Endothelial cell of umbilical vein (primary cell): ENCODE results near the gene C14orf132. TPM values are rescaled to one million over a fixed set of nuclear protein-coding genes. Genes with fewer than 3 reads are reported as not detected.

Experiments
- BruUV-seq: library from RNA; stranded (reverse); fragments of 400-500 nt; replicated peaks from 2 replicates; lab custom pipeline; 2021; lab: Mats Ljungman, UMichigan
- CTCF ChIA-PET: fragments of 300-600, 350-600 bp; sonication (Branson Sonifier 250); formaldehyde crosslinking; loops from one replicate; lab custom pipeline; 2021; ENCODE audit warnings: antibody characterized with exemption, inconsistent platforms; lab: Charles Lee
- POLR2A ChIA-PET: fragments of 300-600, 350-600 bp; sonication (Branson Sonifier 250); formaldehyde crosslinking; loops from one replicate; lab custom pipeline; 2021; ENCODE audit warnings: antibody characterized with exemption, inconsistent platforms; lab: Charles Lee
- DNase-seq: peaks from one replicate; pipeline ENCODE4 v3.0.0-alpha.2; 2011; ENCODE audit warnings: low read depth, low spot score
- FAIRE-seq: peaks from 2 replicates; lab custom pipeline; 2011; peaks lifted over from hg19 to GRCh38; lab: Jason Lieb, UNC
- H2AFZ ChIP-seq: 2 replicates; pipeline ENCODE4 v1.6.0; 2012; ENCODE audit warnings: low read depth, low read length, control low read depth, inconsistent platforms
- H3K27ac ChIP-seq: 2 replicates; pipeline ENCODE4 v1.5.1; 2011; ENCODE audit warnings: low read depth, mild to moderate bottlenecking, control low read depth, low read length, moderate library complexity; ENCODE audit not compliant: insufficient read depth
- H3K27me3 ChIP-seq, 2 experiments: 2 replicates each; pipeline versions ENCODE4 v1.6.0 to v1.6.1; 2011; ENCODE audit warnings: low read length in 2 of 2, mixed read lengths in 1 of 2; ENCODE audit not compliant: control insufficient read depth in 2 of 2, insufficient read depth in 2 of 2
- H3K36me3 ChIP-seq, 2 experiments: 2 replicates in 1 of 2; 3 replicates in 1 of 2; pipeline ENCODE4 v1.5.1; 2011; ENCODE audit warnings: low read length in 2 of 2, mild to moderate bottlenecking in 1 of 2, moderate library complexity in 1 of 2; ENCODE audit not compliant: control insufficient read depth in 2 of 2, insufficient read depth in 2 of 2; ENCODE audit errors: extremely low read depth in 1 of 2
- H3K4me1 ChIP-seq: 3 replicates; pipeline ENCODE4 v1.5.1; 2011; ENCODE audit warnings: mild to moderate bottlenecking, low read length; ENCODE audit not compliant: control insufficient read depth, insufficient read depth; ENCODE audit errors: extremely low read depth
- H3K4me2 ChIP-seq: 2 replicates; pipeline ENCODE4 v1.6.1; 2011; ENCODE audit warnings: low read length, control low read depth, mixed read lengths; ENCODE audit not compliant: insufficient read depth
- H3K4me3 ChIP-seq, 3 experiments: fragments of 200-600 bp in 1 of 3; sonication (generic), shearing (Covaris generic) in 1 of 3; replicated peaks in 1 of 3; 2 replicates each; pipeline ENCODE4 v1.5.1; 2011 to 2016; ENCODE audit warnings: control low read depth in 3 of 3, low read length in 3 of 3, mild to moderate bottlenecking in 2 of 3, inconsistent platforms in 1 of 3, low read depth in 1 of 3, moderate library complexity in 1 of 3; ENCODE audit not compliant: insufficient read depth in 1 of 3
- H3K79me2 ChIP-seq: 2 replicates; pipeline ENCODE4 v1.6.0; 2012; ENCODE audit warnings: low read length, inconsistent platforms; ENCODE audit not compliant: control insufficient read depth, insufficient read depth
- H3K9ac ChIP-seq: replicated peaks from 2 replicates; pipeline ENCODE3; 2011; ENCODE audit warnings: low read length, control low read depth; ENCODE audit not compliant: insufficient read depth; ENCODE audit errors: extremely low read depth
- H3K9me1 ChIP-seq: replicated peaks from 3 replicates; pipeline ENCODE4 v1.6.0; 2011; ENCODE audit warnings: mild to moderate bottlenecking, low read length; ENCODE audit not compliant: control insufficient read depth, insufficient read depth; ENCODE audit errors: extremely low read depth
- H3K9me3 ChIP-seq: replicated peaks from 2 replicates; pipeline ENCODE4 v1.5.1; 2012; ENCODE audit warnings: low read length, inconsistent platforms; ENCODE audit not compliant: control insufficient read depth, insufficient read depth
- H4K20me1 ChIP-seq: replicated peaks from 2 replicates; pipeline ENCODE3; 2011; ENCODE audit warnings: mild to moderate bottlenecking, low read length; ENCODE audit not compliant: control insufficient read depth, insufficient read depth; ENCODE audit errors: extremely low read depth
- CTCF ChIP-seq, 2 donors: IDR thresholded peaks; 1 replicate in 1 of 2; 2 replicates in 1 of 2; pipeline ENCODE4 v1.5.1; 2011; ENCODE audit warnings: low read length in 2 of 2, mild to moderate bottlenecking in 2 of 2, moderate library complexity in 2 of 2, control low read depth in 1 of 2, inconsistent platforms in 1 of 2, low read depth in 1 of 2; ENCODE audit not compliant: insufficient read depth in 1 of 2; ENCODE audit errors: extremely low read depth in 1 of 2
- EZH2 ChIP-seq: IDR thresholded peaks from 2 replicates; pipeline ENCODE4 v1.6.1; 2012; ENCODE audit warnings: borderline replicate concordance, low read depth, mild to moderate bottlenecking, moderate library complexity, low read length, inconsistent platforms; ENCODE audit not compliant: severe bottlenecking
- FOS ChIP-seq: IDR thresholded peaks from 2 replicates; pipeline ENCODE4 v1.6.1; 2011; ENCODE audit warnings: mild to moderate bottlenecking, low read length, moderate library complexity, borderline replicate concordance; ENCODE audit not compliant: insufficient read depth
- GATA2 ChIP-seq: IDR thresholded peaks from 2 replicates; pipeline ENCODE4 v1.7.0; 2011; ENCODE audit warnings: low read depth, mild to moderate bottlenecking, moderate library complexity, mixed read lengths, low read length; ENCODE audit not compliant: insufficient read length, insufficient read depth
- MAX ChIP-seq: IDR thresholded peaks from 2 replicates; pipeline ENCODE4 v1.6.1; 2011; ENCODE audit not compliant: insufficient read depth, insufficient read length
- MYC ChIP-seq: IDR thresholded peaks from one replicate; pipeline ENCODE4 v1.6.1; 2011; ENCODE audit warnings: mild to moderate bottlenecking, low read depth, low read length
- POLR2A ChIP-seq: IDR thresholded peaks from 2 replicates; pipeline ENCODE4 v1.6.1; 2012; ENCODE audit warnings: low read depth, mild to moderate bottlenecking, control low read depth, low read length
- POLR2AphosphoS5 ChIP-seq: IDR thresholded peaks from 2 replicates; pipeline ENCODE4 v1.6.1; 2012; ENCODE audit warnings: low read depth, mild to moderate bottlenecking, control low read depth, low read length, moderate library complexity; ENCODE audit not compliant: insufficient read depth
- dilution Hi-C: fragments of 300-500 bp; cut with MboI; formaldehyde crosslinking; loops from one replicate; pipeline ENCODE4 v1.15.0; 2019; ENCODE audit warnings: low sequenced_read_pairs; ENCODE audit not compliant: extremely low pct_ligation_motif_present
- intact Hi-C: fragments of 100-400 bp; cut with micrococcal nuclease; formaldehyde crosslinking; loops from one replicate; pipeline ENCODE4 v1.10.0; 2022
- polyA plus RNA-seq, 4 experiments: library from polyadenylated mRNA; depleted of rRNA in 3 of 4; stranded (reverse) in 3 of 4; unstranded in 1 of 4; fragments of >200 nt; gene quantifications; 2 replicates each; pipeline versions ENCODE4 v1.2.1 to v1.2.3, GENCODE V29; 2011 to 2012; ENCODE audit warnings: missing spikeins in 1 of 4
- total RNA-seq: library from RNA; stranded (reverse); gene quantifications from 2 replicates; pipeline ENCODE4 v1.2.3, GENCODE V29; 2021

C14orf132 gene
- total and polyA plus RNA-seq, 2 donors (not counting 3 experiments of a cell fraction or from before 2014, with no cell fraction given), result 3.2 to 7.6 TPM

GRCh38 chr14:95994593-95994928 is 44.6 kb upstream of the C14orf132 start:
- FAIRE-seq (no peak), DNase-seq (no peak)
- ChIA-PET POLR2A (no interaction called here), CTCF (interaction anchor here (0.6 to 3.4 kb wide), 15 partner anchors 11 to 1304 kb away, joined by 3 to 104 read pairs (median 5); no protein-coding TSS in a partner anchor)
- no peaks in the 10 kb centered on the region for H4K20me1 ChIP-seq
- no peaks in the 10 kb centered on the region for H3K79me2 ChIP-seq
- H3K4me2 ChIP-seq, result no peak overlapping the region
- dilution Hi-C loops, result no loop called here
- BruUV-seq, result no TSS peak
- no peak overlapping the region for H3K4me3 ChIP-seq
- TF ChIP-seq MYC, result no peak
- TF ChIP-seq MAX, result no peak
- no peak for TF ChIP-seq GATA2
- H3K4me1 ChIP-seq, result no peaks in the 10 kb centered on the region
- no peaks in the 10 kb centered on the region for H3K9me1 ChIP-seq
- H3K27me3 ChIP-seq, result no peaks in the 10 kb centered on the region
- H3K36me3 ChIP-seq, result no peaks in the 10 kb centered on the region
- H3K9ac ChIP-seq, result no peak overlapping the region
- H2AFZ ChIP-seq, result no peak overlapping the region
- no peak overlapping the region for H3K27ac ChIP-seq
- intact Hi-C loops, result loop anchor here (1.0 to 2.0 kb wide), 5 partner anchors 220 to 568 kb away; no protein-coding TSS in a partner anchor
- H3K9me3 ChIP-seq, result no peaks in the 10 kb centered on the region

GRCh38 chr14:95998656-95999055 is 40.5 kb upstream of the C14orf132 start:
- dilution Hi-C loops (no loop called here), intact Hi-C loops (loop anchor here (1.0 to 2.0 kb wide), 3 partner anchors 100 to 426 kb away; no protein-coding TSS in a partner anchor)
- FAIRE-seq (peak; percentile 59), DNase-seq (no peak)
- Histone ChIP-seq H3K79me2 (no peaks in the 10 kb centered on the region), H3K9me1 (no peaks in the 10 kb centered on the region), H3K9ac (no peak overlapping the region), H4K20me1 (no peaks in the 10 kb centered on the region), H3K4me3 (no peak overlapping the region), H3K9me3 (no peaks in the 10 kb centered on the region), H3K4me2 (no peak overlapping the region), H2AFZ (no peak overlapping the region), H3K27ac (no peak overlapping the region), H3K27me3 (no peaks in the 10 kb centered on the region), H3K36me3 (no peaks in the 10 kb centered on the region), H3K4me1 (no peaks in the 10 kb centered on the region)
- no TSS peak for BruUV-seq
- ChIA-PET POLR2A (no interaction called here), CTCF (interaction anchor here (0.7 to 2.8 kb wide), 7 partner anchors 100 to 436 kb away, joined by 3 to 16 read pairs (median 4); no protein-coding TSS in a partner anchor)
- TF ChIP-seq EZH2 (no peak), POLR2AphosphoS5 (no peak), POLR2A (no peak), MAX (no peak), GATA2 (no peak), CTCF (IDR thresholded peaks at IDR 0.05; ENCODE audit: extremely low read depth in 1 of 2, insufficient read depth in 1 of 2, low read depth in 1 of 2, low read length in 2 of 2) (no peak), FOS (no peak)
